ENCODE measurements around the gene HPCAL4.

Gene HPCAL4

GRCh38 chr1:39652105-39652504, 39.1 kb downstream of the HPCAL4 start:
- no peak for DNase-seq (ENCODE audit: low read depth in 1 of 2, low spot score in 1 of 2)

DNA sequence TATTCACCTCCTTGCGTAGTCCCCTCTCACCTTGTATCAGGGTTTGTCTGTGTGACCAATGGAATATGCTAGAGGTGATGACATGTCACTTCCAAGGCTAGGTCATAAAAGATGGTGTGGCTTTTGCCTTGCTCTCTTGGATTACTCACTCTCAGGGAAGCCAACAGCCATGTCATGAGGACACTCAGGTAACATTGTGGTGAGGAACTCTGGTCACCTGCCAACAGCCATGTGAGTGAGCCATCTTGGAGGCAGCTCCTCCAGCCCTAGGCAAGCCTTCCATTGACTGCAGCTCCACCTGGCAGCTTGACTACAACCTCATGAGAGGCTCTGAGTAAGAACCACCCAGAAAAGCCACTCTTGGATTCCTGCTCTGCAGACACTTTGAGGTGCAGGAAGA, 40.8 kb downstream of the HPCAL4 start:
- DNase-seq (ENCODE audit: low read depth in 1 of 2, low spot score in 1 of 2): no peak

DNA sequence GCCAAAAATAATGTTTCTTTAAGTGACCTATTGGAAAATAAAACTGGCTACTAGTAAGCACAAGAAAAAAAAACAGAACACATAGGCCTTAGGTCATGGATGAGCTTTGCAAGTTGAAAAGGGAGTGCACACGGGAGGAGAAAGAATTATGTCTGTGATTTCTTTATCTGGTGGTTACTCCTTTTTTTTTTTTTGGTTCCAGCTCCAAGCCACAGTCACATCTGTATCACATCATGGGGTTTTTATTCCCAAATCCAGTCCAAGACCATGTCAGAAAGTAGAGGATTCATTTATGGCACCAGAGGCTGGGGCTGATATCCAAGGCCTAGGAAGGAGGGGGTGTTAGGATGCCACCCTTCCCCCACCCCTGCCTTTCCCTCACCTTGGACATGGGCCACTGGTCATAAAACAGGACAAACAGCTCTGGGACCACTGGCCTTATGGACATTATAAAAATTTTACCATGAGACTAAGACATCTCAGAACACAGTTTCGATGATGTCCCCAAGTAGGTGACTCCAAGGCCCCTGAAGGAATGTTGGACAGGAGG, 41.5 kb downstream of the HPCAL4 start:
- DNase-seq (ENCODE audit: low read depth in 1 of 2, low spot score in 1 of 2): no peak

- DNase-seq (ENCODE audit: low read depth in 1 of 2, low spot score in 1 of 2): no peak
Measured at GRCh38 chr1:39648496-39648895, 42.7 kb downstream of the HPCAL4 start.

DNA sequence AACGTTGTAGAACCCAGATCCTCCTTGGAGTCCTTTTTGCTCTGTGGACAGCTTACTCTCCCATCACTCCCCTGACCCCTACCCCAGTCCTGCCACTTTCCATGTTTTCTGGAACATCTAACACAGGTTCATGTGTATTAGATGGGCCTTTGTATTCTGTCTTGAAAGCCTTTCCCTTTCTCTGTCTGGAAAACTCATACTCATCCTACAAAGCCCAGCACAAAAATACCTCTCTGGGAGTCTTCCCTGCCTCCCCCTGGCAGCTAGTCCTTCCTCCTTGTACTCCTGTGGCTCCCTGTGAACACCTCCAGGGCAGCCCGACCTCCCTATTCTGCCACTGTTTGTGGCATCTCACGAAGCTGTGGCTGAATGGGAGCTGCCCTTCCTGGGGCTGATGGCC, 44.0 kb downstream of the HPCAL4 start:
- DNase-seq (ENCODE audit: low read depth in 1 of 2, low spot score in 1 of 2): no peak

GRCh38 chr1:39646232-39647081, 44.8 kb downstream of the HPCAL4 start:
- DNase-seq (ENCODE audit: low read depth in 1 of 2, low spot score in 1 of 2): no peak

DNA sequence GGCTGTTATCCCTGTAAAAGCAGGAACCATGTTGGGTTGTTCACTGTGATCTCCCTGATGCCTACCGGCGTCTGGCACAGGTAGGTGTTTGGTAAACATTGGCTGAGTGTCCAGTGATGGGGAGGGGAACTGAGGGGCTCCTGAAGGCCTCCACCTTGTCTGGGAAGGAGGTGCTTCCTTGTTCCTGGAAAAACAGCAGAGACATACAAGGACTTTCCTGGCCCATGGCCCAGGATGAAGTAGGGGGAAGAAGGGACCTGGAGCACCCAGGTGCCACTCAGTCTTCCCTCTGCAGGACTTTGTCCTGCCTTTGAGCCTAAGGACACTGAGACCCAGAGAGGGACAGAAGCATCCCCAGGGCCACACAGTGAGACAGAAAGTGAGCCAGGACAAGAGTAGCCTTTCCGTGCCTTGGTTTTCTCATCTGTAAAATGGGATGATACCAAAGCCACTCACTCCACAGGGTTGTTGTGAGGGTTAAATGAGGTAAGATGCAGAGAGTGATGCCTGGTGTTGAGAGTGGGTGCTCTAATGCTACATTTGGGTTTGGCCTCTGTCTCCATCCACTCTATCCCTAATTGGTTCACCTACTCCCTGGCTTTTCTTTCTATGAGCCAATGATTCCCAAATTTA, 45.7 kb downstream of the HPCAL4 start:
- no peak for DNase-seq (ENCODE audit: low read depth in 1 of 2, low spot score in 1 of 2)

GRCh38 chr1:39643705-39644104, 47.5 kb downstream of the HPCAL4 start:
- DNase-seq (ENCODE audit: low read depth in 1 of 2, low spot score in 1 of 2): no peak

DNA sequence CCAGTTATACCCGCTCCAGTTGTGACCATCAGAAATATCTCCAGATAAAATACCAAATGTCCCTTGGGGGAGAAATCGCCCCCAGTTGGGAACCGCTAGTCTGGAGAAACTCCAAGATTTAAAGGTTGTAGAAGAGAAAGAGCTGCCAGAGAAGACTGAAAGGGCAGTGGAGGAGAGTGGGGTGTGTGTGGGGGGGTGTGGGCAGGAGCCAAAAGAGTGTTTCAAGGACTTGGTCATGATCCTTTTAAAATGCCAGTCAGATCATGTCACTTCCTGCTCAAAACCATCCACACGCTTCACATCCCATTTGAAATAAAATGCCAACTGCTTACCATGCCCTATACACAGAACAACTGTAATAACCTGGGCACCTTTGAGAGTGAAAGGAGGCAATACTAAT, 48.4 kb downstream of the HPCAL4 start:
- no peak for DNase-seq (ENCODE audit: low read depth in 1 of 2, low spot score in 1 of 2)

DNA sequence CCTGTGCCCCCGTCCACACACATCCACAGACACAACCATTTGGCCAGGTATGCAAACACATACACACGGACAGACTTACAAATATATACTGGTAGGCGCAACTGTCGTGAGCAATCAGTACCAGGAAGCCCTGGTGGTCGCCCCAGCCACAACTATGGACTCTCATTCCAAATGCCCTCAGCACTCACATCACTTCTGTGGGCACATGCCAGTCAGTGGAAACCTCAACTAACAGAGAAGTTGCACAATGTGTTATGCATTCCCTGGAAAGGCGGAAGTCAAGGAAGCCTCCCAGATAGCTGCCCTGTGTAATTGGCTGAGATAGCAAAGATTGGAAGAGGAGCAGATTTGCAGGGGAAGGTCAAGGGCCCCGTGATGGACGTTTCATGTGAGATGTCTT, 50.4 kb downstream of the HPCAL4 start:
- no peak for DNase-seq (ENCODE audit: low read depth in 1 of 2, low spot score in 1 of 2)

DNA sequence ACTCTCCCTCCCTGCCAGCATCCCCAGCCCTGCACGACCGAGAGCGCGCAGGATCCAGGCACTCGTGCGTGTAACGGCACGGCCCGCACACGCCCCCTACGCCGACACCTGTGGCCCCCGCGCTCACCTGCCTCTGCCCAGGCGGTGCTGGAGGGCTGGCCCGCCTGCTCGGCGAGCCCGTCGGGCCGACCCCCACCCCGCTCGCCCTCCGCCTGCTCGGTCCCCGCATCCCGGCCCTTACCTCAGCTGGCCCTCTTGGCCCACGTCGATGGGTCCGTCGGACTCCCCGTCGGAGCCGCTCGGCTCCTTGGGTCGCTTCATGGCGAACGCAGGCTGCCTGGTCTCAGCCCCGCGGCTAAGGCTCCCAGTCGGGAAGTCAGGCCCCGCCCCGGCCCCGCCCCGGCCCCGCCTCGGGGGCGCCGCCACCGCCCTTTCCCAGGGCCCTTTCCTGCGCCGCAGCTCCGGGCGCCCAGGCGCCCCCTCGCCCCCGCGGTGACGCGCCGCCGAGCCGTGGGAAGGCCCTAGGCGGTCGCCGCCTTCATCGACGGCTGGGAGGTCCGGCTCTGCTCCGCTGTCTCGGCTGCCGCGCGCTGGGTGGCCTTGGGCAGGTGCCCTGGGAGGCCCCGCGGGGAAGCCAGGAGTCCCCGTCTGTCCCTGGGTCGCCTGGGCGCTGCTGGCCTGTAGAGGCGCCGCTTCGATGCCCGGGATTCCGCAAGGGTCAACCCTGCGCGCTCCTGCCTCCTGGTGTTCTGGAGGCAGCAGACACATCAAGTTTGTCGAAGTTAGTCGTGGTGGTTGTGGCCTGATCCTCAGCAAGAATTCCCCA, 51.7 kb downstream of the HPCAL4 start, which contains the start of gene HEYL:
HEYL (minus strand) TSS at position 339 of the 826 bp plus-strand sequence; CDS start at position 321, 18 bp downstream.
- DNase-seq (ENCODE audit: low read depth in 1 of 2, low spot score in 1 of 2): peak; percentile 41 to 46

DNA sequence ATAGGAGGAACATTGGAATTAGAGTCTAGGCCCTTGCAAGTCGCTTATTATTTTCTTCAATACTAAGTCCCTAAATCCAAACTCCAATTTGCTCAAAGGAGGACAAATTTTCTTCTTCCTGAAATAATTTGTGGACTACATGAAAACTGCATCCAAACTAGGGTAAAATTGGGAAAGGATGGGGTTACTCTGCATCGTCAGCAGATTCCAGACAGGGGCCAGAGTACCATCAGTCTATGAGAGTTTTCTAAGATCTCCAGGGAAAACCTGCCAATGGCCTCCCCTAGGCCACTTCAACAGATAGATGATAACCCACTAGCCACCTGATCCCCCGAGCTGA, 52.3 kb downstream of the HPCAL4 start:
- DNase-seq (ENCODE audit: low read depth in 1 of 2, low spot score in 1 of 2): no peak

DNA sequence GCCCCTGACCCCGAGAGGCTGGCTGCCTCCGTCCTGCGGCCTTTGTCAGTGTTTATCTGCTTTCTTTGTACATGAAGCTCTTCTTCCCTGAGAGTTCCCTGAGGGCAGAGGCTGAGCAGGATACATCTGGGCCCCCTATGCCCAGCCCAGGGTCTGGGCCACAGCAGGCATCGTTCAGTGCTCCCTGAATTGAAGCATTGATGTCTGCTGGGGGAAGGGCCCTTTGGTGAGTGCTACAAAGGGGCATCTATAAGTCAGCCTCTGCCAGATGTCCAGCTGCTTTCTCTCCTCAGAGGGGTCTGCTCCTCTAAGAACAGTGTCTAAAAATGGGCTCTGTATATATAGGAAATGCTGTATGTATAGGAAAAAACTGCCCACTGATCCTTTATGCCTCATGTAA, 53.9 kb downstream of the HPCAL4 start:
- no peak for DNase-seq (ENCODE audit: low read depth in 1 of 2, low spot score in 1 of 2)

- DNase-seq (ENCODE audit: low read depth in 1 of 2, low spot score in 1 of 2): no peak
Measured at GRCh38 chr1:39635871-39636210, 55.4 kb downstream of the HPCAL4 start.

GRCh38 chr1:39635205-39635870, 55.9 kb downstream of the HPCAL4 start:
- no peak for DNase-seq (ENCODE audit: low read depth in 1 of 2, low spot score in 1 of 2)

DNA sequence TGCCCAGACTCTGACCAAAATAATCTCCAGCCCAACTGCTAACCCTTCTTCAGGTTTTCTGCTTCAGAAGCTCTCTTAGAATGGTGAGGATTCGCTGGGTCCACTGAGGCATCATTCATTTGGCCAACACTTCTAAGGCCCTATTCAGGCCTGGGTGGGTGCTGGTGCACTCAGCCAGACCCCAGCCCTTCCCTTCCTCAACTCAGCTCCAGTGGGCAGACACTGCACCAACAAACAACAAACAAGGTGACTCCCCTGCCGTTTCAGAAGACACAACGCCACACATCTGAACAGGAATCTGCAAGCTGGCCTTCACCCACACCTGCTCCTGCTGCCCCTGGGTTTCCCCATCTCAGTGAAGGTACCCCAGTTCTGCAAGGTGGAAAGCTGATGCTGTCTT, 57.8 kb downstream of the HPCAL4 start:
- no peak for DNase-seq (ENCODE audit: low read depth in 1 of 2, low spot score in 1 of 2)

DNA sequence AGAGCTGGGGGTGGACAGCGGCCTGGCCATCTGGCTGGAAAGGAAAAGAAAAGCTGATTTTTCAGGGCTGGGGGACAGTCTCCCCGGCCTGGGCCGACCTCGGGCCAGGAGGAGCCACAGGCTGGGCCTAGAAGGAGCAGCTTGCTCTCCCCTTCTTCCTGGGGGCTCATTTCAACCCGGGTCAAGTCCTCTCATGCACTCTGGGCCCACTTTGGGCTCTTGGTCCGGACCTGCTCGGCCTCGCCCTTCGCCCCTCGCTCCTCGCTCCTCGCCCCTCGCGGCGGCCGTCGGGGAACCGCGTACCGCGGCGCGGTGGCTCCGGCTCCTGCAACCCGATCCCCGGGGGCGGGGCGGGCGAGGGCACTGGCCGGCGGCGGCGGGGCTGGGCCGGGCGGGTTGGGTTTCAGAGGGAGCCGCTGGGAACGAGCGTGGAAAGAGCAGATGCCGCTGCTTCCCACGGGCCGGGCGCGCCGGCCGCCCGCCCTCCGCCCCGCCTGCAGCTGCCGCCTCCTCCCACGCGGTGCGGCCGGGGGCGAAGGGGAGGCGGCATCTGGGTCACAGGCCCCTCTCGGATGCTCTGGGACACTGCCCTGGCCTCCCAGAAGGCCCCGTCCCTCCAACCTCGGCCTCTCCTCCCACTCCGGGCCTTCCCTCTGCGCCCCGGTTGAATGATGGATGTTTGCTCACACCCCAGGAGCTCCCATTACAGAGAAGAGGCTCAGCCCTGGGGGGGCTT, 58.4 kb downstream of the HPCAL4 start:
- no peak for DNase-seq (ENCODE audit: low read depth in 1 of 2, low spot score in 1 of 2)

DNA sequence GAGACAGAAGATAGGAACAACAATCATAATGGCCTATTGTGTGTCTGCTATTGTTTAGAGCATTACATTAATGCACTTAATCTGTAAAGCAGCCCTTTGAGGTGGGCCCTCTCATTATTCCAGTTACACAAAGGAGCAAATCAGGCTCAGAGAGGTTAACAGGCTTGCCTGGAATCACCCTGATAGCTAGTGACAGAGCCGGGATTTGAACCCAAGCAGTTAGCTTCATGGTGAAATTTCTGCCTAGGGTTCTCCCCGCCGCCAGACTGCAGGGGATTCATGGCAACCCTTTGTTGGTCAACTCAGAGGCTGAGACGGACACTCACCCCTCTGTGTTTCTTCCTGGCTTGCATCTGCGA, 58.9 kb downstream of the HPCAL4 start:
- no peak for DNase-seq (ENCODE audit: low read depth in 1 of 2, low spot score in 1 of 2)

DNA sequence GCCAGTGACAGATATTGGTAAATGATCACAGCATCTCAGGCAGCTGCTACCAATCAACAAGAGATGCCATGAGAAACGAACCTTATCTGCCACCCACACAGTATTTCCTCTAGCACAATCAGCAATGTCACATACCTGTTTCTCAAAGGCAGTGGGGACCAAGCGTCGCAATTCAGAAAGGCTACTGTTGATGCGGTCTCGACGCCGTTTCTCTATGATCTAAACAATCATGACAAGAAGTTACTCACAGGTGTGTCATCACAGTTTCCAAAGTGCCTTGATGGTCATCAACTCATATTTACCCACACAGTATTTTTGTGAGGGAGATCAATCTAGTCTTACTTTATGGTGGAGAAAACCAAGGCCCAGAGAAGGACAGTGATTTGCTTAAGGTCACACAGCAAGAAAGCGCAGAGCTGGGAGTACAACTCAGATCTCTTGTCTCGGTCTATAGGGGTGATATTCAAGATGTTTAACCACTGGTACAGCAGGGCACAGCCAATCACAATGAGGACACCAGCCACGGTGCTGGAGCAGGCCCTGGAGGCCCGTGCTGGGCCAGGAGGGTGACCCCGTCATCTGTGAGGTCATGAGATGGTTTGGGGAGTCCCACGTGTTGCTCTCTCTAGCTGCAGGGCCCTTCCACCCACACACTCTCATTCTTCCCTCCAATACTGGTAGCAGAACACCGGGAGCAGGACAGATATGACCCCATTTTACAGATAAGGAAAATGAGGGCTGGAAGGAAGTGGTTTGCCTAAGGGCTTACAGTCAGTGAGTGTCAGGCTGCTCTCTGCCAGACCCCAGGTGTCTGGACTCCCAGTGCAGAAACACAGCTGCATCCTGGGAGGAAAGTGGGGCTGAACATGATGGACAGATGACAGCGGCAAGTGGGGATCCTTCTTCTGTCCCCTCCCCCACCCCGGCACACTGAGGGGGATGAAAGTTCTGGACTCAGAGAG, 59.6 kb downstream of the HPCAL4 start:
- DNase-seq (ENCODE audit: low read depth in 1 of 2, low spot score in 1 of 2): no peak

Data from activated CD4-positive, alpha-beta T cell treated with anti-CD3 and anti-CD28 coated beads, Interleukin-2, amount 50 U/mL, for 24 hours (primary cell).